Measurements from ENCODE around the gene BANP. TPM values are rescaled to one million over a fixed set of nuclear protein-coding genes. Genes with fewer than 3 reads are reported as not detected.
"Not testable (repeated sequence)": the region's sequence is repeated elsewhere in the genome, so short reads cannot be mapped to it uniquely, and the experiment has no call there.

The BANP gene
- total RNA-seq, 1 donor from 2014 or later = 25.5 TPM

DNA sequence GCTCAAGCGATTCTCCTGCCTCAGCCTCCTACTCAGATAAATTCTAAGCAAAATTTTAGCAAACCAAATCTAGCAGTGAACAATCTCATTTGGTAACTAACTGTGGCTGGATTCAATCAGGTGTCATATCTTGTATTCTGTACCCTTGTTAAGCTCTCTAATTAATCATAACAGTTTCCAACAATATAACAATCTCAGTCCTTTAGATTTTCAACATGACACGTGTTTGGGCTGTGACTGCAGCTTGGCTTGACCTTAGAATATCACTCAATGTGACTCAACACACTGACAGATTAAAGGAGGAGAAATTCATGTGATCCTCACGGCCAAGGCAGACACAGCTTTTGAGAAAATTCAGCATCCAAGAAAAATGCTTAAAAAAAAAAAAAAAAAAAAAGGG lies 133.6 kb downstream of the BANP start:
- Mint-ChIP-seq H3K9me3 (ENCODE audit: unreplicated experiment) (peaks cover 9% of the 10 kb centered on the region), H3K4me3 (ENCODE audit: unreplicated experiment) (no peak overlapping the region), H3K27me3 (ENCODE audit: unreplicated experiment) (peaks cover 7% of the 10 kb centered on the region), H3K36me3 (ENCODE audit: unreplicated experiment) (peaks cover 9% of the 10 kb centered on the region), H3K4me1 (ENCODE audit: low read depth, unreplicated experiment) (peaks cover 4% of the 10 kb centered on the region), H3K27ac (ENCODE audit: unreplicated experiment) (no peak overlapping the region)
- TF ChIP-seq, protein P1, sequence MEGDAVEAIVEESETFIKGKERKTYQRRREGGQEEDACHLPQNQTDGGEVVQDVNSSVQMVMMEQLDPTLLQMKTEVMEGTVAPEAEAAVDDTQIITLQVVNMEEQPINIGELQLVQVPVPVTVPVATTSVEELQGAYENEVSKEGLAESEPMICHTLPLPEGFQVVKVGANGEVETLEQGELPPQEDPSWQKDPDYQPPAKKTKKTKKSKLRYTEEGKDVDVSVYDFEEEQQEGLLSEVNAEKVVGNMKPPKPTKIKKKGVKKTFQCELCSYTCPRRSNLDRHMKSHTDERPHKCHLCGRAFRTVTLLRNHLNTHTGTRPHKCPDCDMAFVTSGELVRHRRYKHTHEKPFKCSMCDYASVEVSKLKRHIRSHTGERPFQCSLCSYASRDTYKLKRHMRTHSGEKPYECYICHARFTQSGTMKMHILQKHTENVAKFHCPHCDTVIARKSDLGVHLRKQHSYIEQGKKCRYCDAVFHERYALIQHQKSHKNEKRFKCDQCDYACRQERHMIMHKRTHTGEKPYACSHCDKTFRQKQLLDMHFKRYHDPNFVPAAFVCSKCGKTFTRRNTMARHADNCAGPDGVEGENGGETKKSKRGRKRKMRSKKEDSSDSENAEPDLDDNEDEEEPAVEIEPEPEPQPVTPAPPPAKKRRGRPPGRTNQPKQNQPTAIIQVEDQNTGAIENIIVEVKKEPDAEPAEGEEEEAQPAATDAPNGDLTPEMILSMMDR (IDR thresholded peaks at IDR 0.05; ENCODE audit: partially characterized antibody, unreplicated experiment) = no peak
- DNase-seq = no peak

DNA sequence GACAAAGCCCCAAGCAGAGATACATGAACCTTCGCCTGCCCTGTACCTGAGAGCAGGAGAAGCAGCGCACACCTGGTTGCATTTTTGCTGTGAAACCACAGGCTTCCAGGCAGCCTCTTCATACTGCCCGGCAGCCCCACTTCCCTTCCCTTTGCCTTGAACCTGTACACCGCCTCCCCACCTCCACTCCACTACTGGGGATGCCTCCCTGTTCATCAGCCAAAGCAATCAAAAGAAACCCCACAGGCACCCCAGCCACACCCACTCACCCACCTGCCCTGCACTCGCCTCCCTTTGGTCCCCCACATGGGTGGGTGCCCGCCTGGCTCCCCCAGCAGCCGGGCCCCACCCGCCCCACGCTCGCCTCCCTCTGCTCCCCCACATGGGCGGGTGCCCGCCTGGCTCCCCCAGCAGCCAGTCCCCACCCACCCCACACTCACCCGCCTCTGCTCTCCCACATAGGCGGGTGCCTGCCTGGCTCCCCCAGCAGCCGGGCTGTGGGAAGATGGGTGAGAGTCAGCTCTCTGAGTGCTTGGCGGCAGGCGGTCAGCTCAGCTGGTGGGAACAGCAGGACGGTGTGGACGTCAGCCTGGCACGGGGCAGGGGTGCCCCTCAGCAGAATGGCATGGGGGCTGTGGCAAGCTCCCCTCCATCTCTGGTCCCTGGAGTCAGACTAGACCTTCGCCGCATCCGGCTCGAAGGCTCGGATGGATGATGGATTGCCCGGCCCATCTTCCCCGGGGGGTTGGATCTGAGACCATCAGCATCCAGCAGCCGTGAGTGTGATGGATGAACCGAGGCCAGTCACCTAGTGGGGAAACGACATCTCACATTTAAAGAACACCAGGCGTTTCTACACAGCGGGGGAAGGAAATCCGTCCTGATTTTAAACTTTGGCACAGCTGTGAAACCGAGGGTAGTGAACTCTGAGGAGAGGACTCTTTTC lies 135.6 kb downstream of the BANP start:
- Mint-ChIP-seq H3K4me3 (ENCODE audit: unreplicated experiment) (no peak overlapping the region), H3K4me1 (ENCODE audit: low read depth, unreplicated experiment) (peaks cover 5% of the 10 kb centered on the region), H3K36me3 (ENCODE audit: unreplicated experiment) (no peaks in the 10 kb centered on the region), H3K27ac (ENCODE audit: unreplicated experiment) (no peak overlapping the region), H3K27me3 (ENCODE audit: unreplicated experiment) (peaks cover 7% of the 10 kb centered on the region), H3K9me3 (ENCODE audit: unreplicated experiment) (peaks cover 5% of the 10 kb centered on the region)
- TF ChIP-seq, protein P1 (IDR thresholded peaks at IDR 0.05; ENCODE audit: partially characterized antibody, unreplicated experiment) = no peak
- DNase-seq = no peak

DNA sequence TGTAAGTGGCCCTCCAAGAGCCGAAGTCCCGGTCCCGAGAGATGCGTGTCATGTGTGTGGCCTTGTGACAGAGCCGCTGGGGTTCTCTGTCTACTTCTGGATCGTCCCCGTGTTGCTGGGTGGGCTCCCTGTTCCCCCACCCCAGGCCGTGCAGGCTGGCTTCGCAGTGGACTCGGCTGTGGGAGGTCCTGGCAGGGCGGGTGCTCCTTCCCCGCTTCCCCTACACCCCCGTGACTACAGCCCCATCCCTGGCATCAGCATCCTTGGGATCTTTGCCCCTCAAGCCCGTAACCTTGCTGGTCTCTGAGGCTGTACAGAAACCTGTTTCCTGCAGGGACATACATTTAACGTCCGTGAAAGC lies 136.3 kb downstream of the BANP start:
- H3K4me3 Mint-ChIP-seq (ENCODE audit: unreplicated experiment) = no peak overlapping the region
- no peak for DNase-seq

DNA sequence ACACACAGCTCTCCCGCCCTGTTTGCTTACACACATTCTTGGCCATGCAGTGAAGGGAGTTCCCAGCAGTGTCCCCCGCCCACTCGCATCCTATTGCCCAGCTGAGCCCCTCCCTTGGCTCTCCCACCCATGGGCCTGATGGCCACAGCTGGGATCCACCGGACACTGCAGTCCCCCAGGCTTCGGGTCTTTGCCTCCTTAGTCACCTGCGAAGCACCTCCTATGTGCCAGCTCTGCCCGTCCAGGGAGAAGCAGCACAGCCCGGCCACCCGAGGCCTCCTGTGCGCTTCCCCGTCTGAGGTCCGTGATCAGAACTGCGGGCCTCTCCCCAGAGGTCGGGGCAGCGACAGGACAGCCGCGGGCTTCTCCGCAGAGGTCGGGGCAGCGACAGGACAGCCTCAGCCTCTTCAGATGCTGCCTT lies 136.9 kb downstream of the BANP start:
- H3K27me3 Mint-ChIP-seq (ENCODE audit: unreplicated experiment) = peaks cover 7% of the 10 kb centered on the region
- H3K36me3 Mint-ChIP-seq (ENCODE audit: unreplicated experiment) = no peaks in the 10 kb centered on the region
- no peak for DNase-seq

More for the DNA sequence above, 136.3 kb downstream of the BANP start:
- H3K4me1 Mint-ChIP-seq (ENCODE audit: low read depth, unreplicated experiment) = peaks cover 6% of the 10 kb centered on the region
- H3K36me3 Mint-ChIP-seq (ENCODE audit: unreplicated experiment) = no peaks in the 10 kb centered on the region
- peaks cover 7% of the 10 kb centered on the region for H3K27me3 Mint-ChIP-seq (ENCODE audit: unreplicated experiment)
- TF ChIP-seq, protein P1 (IDR thresholded peaks at IDR 0.05; ENCODE audit: partially characterized antibody, unreplicated experiment) = no peak
- H3K27ac Mint-ChIP-seq (ENCODE audit: unreplicated experiment) = no peak overlapping the region
- peaks cover 5% of the 10 kb centered on the region for H3K9me3 Mint-ChIP-seq (ENCODE audit: unreplicated experiment)

DNA sequence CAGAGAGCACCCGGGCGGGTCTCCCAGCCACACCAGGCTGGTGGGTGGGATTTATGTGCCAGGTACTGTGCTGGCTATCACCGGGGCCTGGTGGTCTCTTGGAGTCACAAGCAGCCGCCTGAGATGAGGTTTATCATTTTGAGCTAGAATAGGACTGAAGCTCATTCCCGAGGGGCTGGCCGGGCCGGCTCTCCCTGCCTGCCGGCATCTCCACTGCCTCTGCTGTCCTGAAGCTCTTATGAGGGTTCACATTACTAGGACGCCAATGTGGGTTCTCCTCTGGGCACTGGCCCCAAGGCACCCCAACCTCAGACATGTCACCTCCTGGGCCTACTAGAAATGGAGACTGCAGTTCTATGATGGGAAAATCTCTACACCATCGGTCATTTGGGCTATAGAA lies 137.4 kb downstream of the BANP start:
- DNase-seq; H3K27ac Mint-ChIP-seq (ENCODE audit: unreplicated experiment); H3K27me3 Mint-ChIP-seq (ENCODE audit: unreplicated experiment); H3K4me1 Mint-ChIP-seq (ENCODE audit: low read depth, unreplicated experiment); H3K4me3 Mint-ChIP-seq (ENCODE audit: unreplicated experiment); H3K36me3 Mint-ChIP-seq (ENCODE audit: unreplicated experiment); H3K9me3 Mint-ChIP-seq (ENCODE audit: unreplicated experiment): not testable (repeated sequence)

More for the DNA sequence above, 136.9 kb downstream of the BANP start:
- peaks cover 4% of the 10 kb centered on the region for H3K4me1 Mint-ChIP-seq (ENCODE audit: low read depth, unreplicated experiment)
- H3K4me3 Mint-ChIP-seq (ENCODE audit: unreplicated experiment) = no peak overlapping the region
- TF ChIP-seq, protein P1 (IDR thresholded peaks at IDR 0.05; ENCODE audit: partially characterized antibody, unreplicated experiment) = no peak
- H3K9me3 Mint-ChIP-seq (ENCODE audit: unreplicated experiment) = peaks cover 5% of the 10 kb centered on the region
- no peak overlapping the region for H3K27ac Mint-ChIP-seq (ENCODE audit: unreplicated experiment)

DNA sequence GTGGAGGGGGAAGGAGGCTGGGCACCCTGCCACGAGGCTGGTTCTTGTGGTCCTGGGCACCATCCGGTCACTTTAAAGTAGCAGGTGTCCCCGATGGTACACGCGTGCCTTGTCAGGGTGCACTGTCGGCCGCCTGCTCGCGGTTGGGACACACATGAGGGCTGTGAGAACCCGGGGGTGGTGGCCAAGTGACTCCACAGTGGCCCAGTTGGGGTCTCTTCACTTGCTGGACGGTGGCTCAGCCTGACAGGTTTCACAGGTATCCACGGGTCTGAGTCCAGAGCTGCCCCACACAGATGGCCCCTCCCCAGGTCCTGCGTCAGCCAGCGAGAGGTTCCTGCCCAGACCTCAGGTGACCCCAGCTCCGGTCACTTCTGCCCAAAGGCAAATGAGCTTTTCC lies 137.8 kb downstream of the BANP start:
- H3K4me3 Mint-ChIP-seq (ENCODE audit: unreplicated experiment); H3K27ac Mint-ChIP-seq (ENCODE audit: unreplicated experiment); DNase-seq; H3K36me3 Mint-ChIP-seq (ENCODE audit: unreplicated experiment); H3K4me1 Mint-ChIP-seq (ENCODE audit: low read depth, unreplicated experiment); H3K9me3 Mint-ChIP-seq (ENCODE audit: unreplicated experiment); H3K27me3 Mint-ChIP-seq (ENCODE audit: unreplicated experiment): not testable (repeated sequence)

DNA sequence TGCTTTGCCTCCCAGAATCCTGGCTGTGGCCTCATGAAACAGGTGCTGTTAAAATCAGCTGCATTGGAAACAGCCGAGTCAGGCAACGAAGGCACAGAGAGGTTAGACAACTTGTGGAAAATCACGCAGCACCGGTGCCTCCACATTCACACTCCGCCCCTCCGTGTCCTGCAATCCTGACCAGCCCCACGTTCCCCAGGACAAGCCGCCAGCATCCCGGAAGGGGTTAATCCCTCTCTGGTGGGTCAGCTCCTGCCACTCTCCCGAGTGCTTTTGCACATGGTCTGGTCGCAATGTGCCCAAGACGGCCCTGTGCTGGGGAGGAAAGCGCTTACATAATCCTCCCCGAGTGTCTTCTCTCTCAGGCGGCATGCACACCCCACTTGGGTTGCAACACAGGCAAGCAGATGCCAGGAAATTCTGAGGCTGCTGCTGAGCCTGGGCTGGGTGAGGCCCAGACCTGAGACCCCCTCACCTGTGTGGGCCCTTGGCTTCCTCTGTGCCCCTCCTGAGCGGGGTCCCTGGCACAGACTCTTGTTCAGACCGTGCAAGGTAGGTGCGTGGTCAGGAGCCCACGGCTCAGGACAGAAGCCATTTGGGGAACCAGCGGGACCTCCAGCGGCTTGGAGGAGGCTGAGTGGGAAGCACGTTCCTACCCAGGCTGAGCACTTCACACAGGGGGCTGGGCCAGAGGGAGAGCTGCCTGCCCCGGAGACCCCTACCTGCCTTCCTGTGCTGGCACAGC lies 138.6 kb downstream of the BANP start:
- DNase-seq; H3K4me3 Mint-ChIP-seq (ENCODE audit: unreplicated experiment); H3K9me3 Mint-ChIP-seq (ENCODE audit: unreplicated experiment); H3K27me3 Mint-ChIP-seq (ENCODE audit: unreplicated experiment); H3K27ac Mint-ChIP-seq (ENCODE audit: unreplicated experiment); H3K4me1 Mint-ChIP-seq (ENCODE audit: low read depth, unreplicated experiment); H3K36me3 Mint-ChIP-seq (ENCODE audit: unreplicated experiment): not testable (repeated sequence)
